CD14-positive monocyte (primary cell): ENCODE data around the gene RCHY1. TPM values are rescaled to one million over a fixed set of nuclear protein-coding genes. Genes with fewer than 3 reads are reported as not detected.

ENCODE experiments used
- DNase-seq, 3 donors: peaks; one replicate each; pipeline ENCODE4 v3.0.0-alpha.2; 2011 to 2022
- H2AFZ ChIP-seq: 2 replicates; pipeline ENCODE4 v1.6.0; 2012; ENCODE audit warnings: mild to moderate bottlenecking, low read depth, low read length, inconsistent platforms; ENCODE audit not compliant: insufficient read depth, poor library complexity, severe bottlenecking
- H3K27ac ChIP-seq, 2 donors: 1 replicate in 1 of 2; 2 replicates in 1 of 2; pipeline ENCODE4 v1.5.1; 2012 to 2013; ENCODE audit warnings: low read length in 2 of 2, control low read depth in 1 of 2, inconsistent platforms in 1 of 2, low read depth in 1 of 2, mild to moderate bottlenecking in 1 of 2
- H3K27me3 ChIP-seq, 2 donors: one replicate each; pipeline versions ENCODE4 v1.6.0 to v1.6.1; 2011 to 2013; ENCODE audit warnings: low read length in 2 of 2; ENCODE audit not compliant: control insufficient read depth in 2 of 2, insufficient read depth in 2 of 2
- H3K36me3 ChIP-seq, 2 donors: replicated peaks in 1 of 2; 1 replicate in 1 of 2; 2 replicates in 1 of 2; pipeline versions ENCODE4 v1.5.1 to v1.6.1; 2012 to 2013; ENCODE audit warnings: low read length in 2 of 2, control low read depth in 1 of 2, inconsistent platforms in 1 of 2, mild to moderate bottlenecking in 1 of 2; ENCODE audit not compliant: insufficient read depth in 2 of 2, control insufficient read depth in 1 of 2
- H3K4me1 ChIP-seq, 2 donors: 1 replicate in 1 of 2; 2 replicates in 1 of 2; pipeline versions ENCODE4 v1.5.1 to v1.6.1; 2012 to 2013; ENCODE audit warnings: low read length in 2 of 2, control low read depth in 1 of 2, inconsistent platforms in 1 of 2, mild to moderate bottlenecking in 1 of 2, moderate library complexity in 1 of 2; ENCODE audit not compliant: insufficient read depth in 2 of 2, control insufficient read depth in 1 of 2
- H3K4me2 ChIP-seq: replicated peaks from 2 replicates; pipeline ENCODE3; 2012; ENCODE audit warnings: low read length, moderate library complexity, mild to moderate bottlenecking; ENCODE audit not compliant: poor library complexity, severe bottlenecking; ENCODE audit errors: extremely low read depth
- H3K4me3 ChIP-seq, 3 experiments: fragments of 200-600 bp in 1 of 3; sonication (generic) in 1 of 3; replicated peaks in 1 of 3; 1 replicate in 2 of 3; 2 replicates in 1 of 3; pipeline ENCODE4 v1.5.1; 2011 to 2013; ENCODE audit warnings: low read length in 3 of 3, mild to moderate bottlenecking in 3 of 3, control low read depth in 2 of 3, low read depth in 2 of 3, inconsistent platforms in 1 of 3, moderate library complexity in 1 of 3
- H3K79me2 ChIP-seq: 2 replicates; pipeline ENCODE4 v1.6.0; 2012; ENCODE audit warnings: mild to moderate bottlenecking, control low read depth, inconsistent platforms, low read length, moderate library complexity; ENCODE audit not compliant: insufficient read depth
- H3K9ac ChIP-seq: 2 replicates; pipeline ENCODE4 v1.6.0; 2017; ENCODE audit warnings: low read length, mild to moderate bottlenecking; ENCODE audit not compliant: insufficient read depth, poor library complexity, severe bottlenecking
- H3K9me3 ChIP-seq, 2 donors: replicated peaks in 1 of 2; 1 replicate in 1 of 2; 2 replicates in 1 of 2; pipeline versions ENCODE4 v1.5.1 to v1.6.1; 2012 to 2013; ENCODE audit warnings: low read length in 2 of 2, control low read depth in 1 of 2; ENCODE audit not compliant: control insufficient read depth in 1 of 2, insufficient read depth in 1 of 2
- H4K20me1 ChIP-seq: 2 replicates; pipeline ENCODE4 v1.6.0; 2012; ENCODE audit warnings: mild to moderate bottlenecking, low read length, control low read depth, moderate library complexity; ENCODE audit not compliant: insufficient read depth
- H3K27ac Mint-ChIP-seq, 7 donors: one replicate each; pipeline ENCODE4 v1.8.0; 2020; ENCODE audit warnings: mild to moderate bottlenecking in 7 of 7, mixed read lengths in 7 of 7, moderate library complexity in 6 of 7, inconsistent platforms in 2 of 7
- H3K27me3 Mint-ChIP-seq, 3 donors: one replicate each; pipeline ENCODE4 v1.8.0; 2021 to 2022; ENCODE audit warnings: low read depth in 3 of 3, mild to moderate bottlenecking in 3 of 3, mixed read lengths in 3 of 3, moderate library complexity in 3 of 3, inconsistent platforms in 1 of 3
- H3K36me3 Mint-ChIP-seq, 2 donors: one replicate each; pipeline ENCODE4 v1.8.0; 2020; ENCODE audit warnings: mixed read lengths in 2 of 2, inconsistent platforms in 1 of 2, mild to moderate bottlenecking in 1 of 2
- H3K4me1 Mint-ChIP-seq: one replicate; pipeline ENCODE4 v1.8.0; 2020; ENCODE audit warnings: mild to moderate bottlenecking, mixed read lengths
- H3K4me3 Mint-ChIP-seq, 2 donors: one replicate each; pipeline ENCODE4 v1.8.0; 2020; ENCODE audit warnings: mild to moderate bottlenecking in 2 of 2, mixed read lengths in 2 of 2, moderate library complexity in 1 of 2
- H3K9me3 Mint-ChIP-seq, 7 donors: one replicate each; pipeline ENCODE4 v1.8.0; 2020 to 2022; ENCODE audit warnings: mixed read lengths in 7 of 7, mild to moderate bottlenecking in 6 of 7, moderate library complexity in 6 of 7, inconsistent platforms in 2 of 7
- CTCF ChIP-seq: fragments of 200-600 bp; IDR thresholded peaks from one replicate; pipeline ENCODE4 v1.8.0; 2022; ENCODE audit warnings: antibody characterized with exemption, mild to moderate bottlenecking
- WGBS: methylation state at CpG from one replicate; pipeline ENCODE4 v1.1.5; 2013; ENCODE audit warnings: missing lambda C conversion rate; ENCODE audit not compliant: insufficient coverage; 5-methylcytosine and 5-hydroxymethylcytosine counted together
- intact Hi-C, 2 donors: fragments of 100-400 bp; cut with micrococcal nuclease; formaldehyde crosslinking; loops; one replicate each; pipeline versions ENCODE4 v1.15.0 to v1.15.1; 2023
- polyA plus RNA-seq, 3 donors: library from polyadenylated mRNA; depleted of rRNA in 1 of 3; unstranded in 2 of 3; stranded (reverse) in 1 of 3; fragments of 300-500 nt in 2 of 3; fragments of >200 nt in 1 of 3; fragmentation: Illumina TruSeq in 2 of 3; gene quantifications; 1 replicate in 2 of 3; 2 replicates in 1 of 3; pipeline ENCODE4 v1.2.3, GENCODE V29; 2012 to 2021

The RCHY1 gene
- polyA plus RNA-seq, 3 donors: 22.5 to 44.1 (median 23.0) TPM

GRCh38 chr4:75516144-75516543, 1.9 kb upstream of the RCHY1 start:
- no peak overlapping the region for H3K4me2 ChIP-seq
- Mint-ChIP-seq H3K4me1 (peaks cover 17% of the 10 kb centered on the region), H3K9me3 (peaks cover 0 to 1% (median 0%) of the 10 kb centered on the region in 7 donors), H3K27me3 (peaks cover 0 to 2% (median 0%) of the 10 kb centered on the region in 3 donors), H3K36me3 (peaks cover 38 to 41% of the 10 kb centered on the region in 2 donors), H3K4me3 (no peak overlapping the region), H3K27ac (no peak overlapping the region)
- no peak overlapping the region for H3K4me3 ChIP-seq
- no peak overlapping the region for H3K9ac ChIP-seq
- no peak overlapping the region for H3K27ac ChIP-seq
- peaks cover 17 to 38% of the 10 kb centered on the region in 2 donors for H3K36me3 ChIP-seq
- TF ChIP-seq CTCF: no peak
- intact Hi-C loops: loop anchor here (10.0 kb wide), 1 partner anchor 209 kb away; the partner anchor contains the start of gene USO1 (in 2 of the 2)
- H4K20me1 ChIP-seq: no peaks in the 10 kb centered on the region
- H2AFZ ChIP-seq: no peak overlapping the region
- no peak for DNase-seq
- H3K9me3 ChIP-seq: no peaks in the 10 kb centered on the region
- H3K4me1 ChIP-seq: peaks cover 35 to 39% of the 10 kb centered on the region in 2 donors
- no CpG with 5 or more reads among the region's 1 CpG for WGBS
- H3K79me2 ChIP-seq: peaks cover 38% of the 10 kb centered on the region
- H3K27me3 ChIP-seq: no peaks in the 10 kb centered on the region

GRCh38 chr4:75514949-75515612, 878 bp upstream of the RCHY1 start:
- Histone ChIP-seq H4K20me1 (no peaks in the 10 kb centered on the region), H3K9ac (peak overlapping the region; percentile 88), H3K4me3 (peak overlapping the region; percentile 61 to 89 (median 84)), H3K27ac (peak overlapping the region; percentile 96 to 97), H3K79me2 (peaks cover 48% of the 10 kb centered on the region), H2AFZ (peak overlapping the region; percentile 84), H3K4me1 (peaks cover 45 to 48% of the 10 kb centered on the region in 2 donors), H3K27me3 (no peaks in the 10 kb centered on the region), H3K9me3 (no peaks in the 10 kb centered on the region), H3K4me2 (peak overlapping the region; percentile 94), H3K36me3 (peaks cover 17 to 30% of the 10 kb centered on the region in 2 donors)
- peak overlapping the region in 6 of 7 donors; percentile 98 to 99 (median 98) for H3K27ac Mint-ChIP-seq
- 80% methylated on average over 1 of the region's 9 CpGs for WGBS
- peaks cover 0 to 1% (median 0%) of the 10 kb centered on the region in 7 donors for H3K9me3 Mint-ChIP-seq
- DNase-seq: peak in 2 of 3 donors; percentile 6 to 21
- H3K4me3 Mint-ChIP-seq: peak overlapping the region in 1 of 2 donors; percentile 98
- no peak for TF ChIP-seq CTCF
- intact Hi-C loops: loop anchor here (10.0 kb wide), 1 partner anchor 210 kb away; the partner anchor contains the start of gene USO1 (in 2 of the 2)
- peaks cover 22% of the 10 kb centered on the region for H3K4me1 Mint-ChIP-seq
- peaks cover 29 to 32% of the 10 kb centered on the region in 2 donors for H3K36me3 Mint-ChIP-seq
- H3K27me3 Mint-ChIP-seq: peaks cover 0 to 2% (median 0%) of the 10 kb centered on the region in 3 donors
